Activated CD4-positive, alpha-beta T cell treated with anti-CD3 and anti-CD28 coated beads, Interleukin-2, amount 10 ng/mL, durations not matched to agents 7 days and 5 days (primary cell): ENCODE results near the gene MFSD1. TPM values are rescaled to one million over a fixed set of nuclear protein-coding genes. Genes with fewer than 3 reads are reported as not detected.

Source experiments
- CTCF ChIA-PET: fragments of 350-600 bp; sonication (Branson Sonifier 250); formaldehyde crosslinking; loops from one replicate; lab custom pipeline; 2021; ENCODE audit warnings: antibody characterized with exemption; lab: Charles Lee
- POLR2A ChIA-PET: fragments of 350-600 bp; sonication (Branson Sonifier 250); formaldehyde crosslinking; loops from one replicate; lab custom pipeline; 2021; ENCODE audit warnings: antibody characterized with exemption; lab: Charles Lee
- DNase-seq: peaks from one replicate; pipeline ENCODE4 v3.0.0-alpha.2; 2020
- H3K27ac Mint-ChIP-seq: one replicate; pipeline ENCODE4 v1.8.0; 2021; ENCODE audit warnings: mild to moderate bottlenecking, moderate library complexity, mixed read lengths
- H3K27me3 Mint-ChIP-seq: one replicate; pipeline ENCODE4 v1.8.0; 2021; ENCODE audit warnings: mixed read lengths
- H3K36me3 Mint-ChIP-seq: one replicate; pipeline ENCODE4 v1.8.0; 2021; ENCODE audit warnings: low read depth, mixed read lengths
- H3K4me1 Mint-ChIP-seq: one replicate; pipeline ENCODE4 v1.8.0; 2021; ENCODE audit warnings: mixed read lengths
- H3K4me3 Mint-ChIP-seq: one replicate; pipeline ENCODE4 v1.8.0; 2021; ENCODE audit warnings: mild to moderate bottlenecking, moderate library complexity, mixed read lengths
- H3K9me3 Mint-ChIP-seq: one replicate; pipeline ENCODE4 v1.8.0; 2021; ENCODE audit warnings: mixed read lengths
- total RNA-seq, 2 experiments: library from RNA; stranded (reverse); gene quantifications; one replicate each; pipeline ENCODE4 v1.2.3, GENCODE V29; 2021

Gene MFSD1
- total RNA-seq, 2 experiments from 2014 or later = 25.1 to 30.5 TPM

DNA sequence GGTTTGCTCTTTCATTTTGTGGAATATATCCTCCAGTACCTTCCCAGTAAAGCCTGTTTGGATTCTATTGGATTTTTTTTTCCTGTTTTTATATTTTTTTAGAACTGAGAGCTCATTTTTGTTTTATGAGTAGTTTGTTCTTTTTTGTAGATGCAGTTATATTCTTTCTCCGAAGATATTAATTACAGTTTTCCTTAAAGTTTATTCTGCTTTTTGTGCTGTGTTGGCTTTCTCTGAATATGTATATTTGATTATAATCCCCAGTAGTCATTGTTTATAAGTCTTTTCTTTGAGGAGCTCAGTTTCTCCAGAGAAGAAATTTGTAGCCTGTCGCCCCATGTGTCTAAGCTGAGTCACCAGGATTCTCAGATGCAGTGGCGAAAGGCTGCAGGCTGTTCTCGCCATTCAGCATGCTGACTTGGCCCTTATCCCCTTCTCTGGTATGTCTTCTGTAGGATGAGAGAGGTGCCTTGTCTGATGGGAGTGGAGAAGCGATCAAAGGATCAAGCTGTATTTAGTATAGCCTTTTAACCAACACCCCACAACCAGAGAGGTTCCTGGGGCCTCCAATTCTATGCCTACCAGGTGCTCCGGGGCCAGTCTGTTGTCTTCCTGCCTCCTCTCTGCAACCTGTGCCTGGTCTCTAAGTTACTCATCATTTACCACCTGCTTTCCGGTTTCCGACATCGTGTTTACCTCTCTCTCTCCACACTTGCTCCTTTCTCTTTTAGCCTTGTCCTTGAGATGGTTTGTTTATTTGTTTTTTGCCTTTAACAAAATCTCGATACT, 31.7 kb upstream of the MFSD1 start:
- no peak overlapping the region for H3K4me3 Mint-ChIP-seq
- no peaks in the 10 kb centered on the region for H3K36me3 Mint-ChIP-seq
- H3K27ac Mint-ChIP-seq = no peak overlapping the region
- H3K27me3 Mint-ChIP-seq = no peaks in the 10 kb centered on the region
- POLR2A ChIA-PET = no interaction called here
- CTCF ChIA-PET = no interaction called here
- H3K9me3 Mint-ChIP-seq = no peaks in the 10 kb centered on the region
- DNase-seq = no peak
- no peaks in the 10 kb centered on the region for H3K4me1 Mint-ChIP-seq

DNA sequence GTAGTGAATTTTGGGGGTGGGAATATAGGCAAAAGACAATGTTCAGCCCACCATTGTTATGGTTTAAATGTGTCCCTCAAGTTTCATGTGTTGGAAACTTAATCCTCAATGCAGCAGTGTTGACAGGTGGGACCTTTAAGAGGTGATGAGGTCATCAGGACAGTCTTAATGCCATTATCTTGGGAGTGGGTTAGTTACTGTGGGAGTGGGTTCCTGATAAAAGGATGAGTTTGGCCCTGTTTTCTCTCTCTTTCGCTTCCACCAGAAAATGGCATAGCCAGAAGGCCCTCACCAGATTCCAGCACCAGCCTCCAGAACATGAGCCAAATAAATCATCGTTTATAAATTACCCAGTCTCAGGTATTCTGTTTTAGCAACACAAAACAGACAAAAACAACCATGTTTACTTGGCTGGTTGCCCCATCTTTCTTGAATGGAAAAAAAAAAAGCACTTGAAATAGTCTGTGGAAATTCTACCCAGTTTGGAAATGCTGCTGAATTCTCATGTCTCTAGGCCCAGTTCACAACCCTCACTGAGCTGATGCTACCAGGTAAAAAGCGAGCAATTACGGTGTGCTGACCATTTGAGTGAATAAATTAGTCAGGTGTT, 31.0 kb upstream of the MFSD1 start:
- Mint-ChIP-seq H3K36me3 (no peaks in the 10 kb centered on the region), H3K4me3 (no peak overlapping the region), H3K27ac (no peak overlapping the region), H3K27me3 (no peaks in the 10 kb centered on the region), H3K9me3 (no peaks in the 10 kb centered on the region), H3K4me1 (peaks cover 4% of the 10 kb centered on the region)
- no peak for DNase-seq
- POLR2A ChIA-PET = no interaction called here
- CTCF ChIA-PET = no interaction called here

DNA sequence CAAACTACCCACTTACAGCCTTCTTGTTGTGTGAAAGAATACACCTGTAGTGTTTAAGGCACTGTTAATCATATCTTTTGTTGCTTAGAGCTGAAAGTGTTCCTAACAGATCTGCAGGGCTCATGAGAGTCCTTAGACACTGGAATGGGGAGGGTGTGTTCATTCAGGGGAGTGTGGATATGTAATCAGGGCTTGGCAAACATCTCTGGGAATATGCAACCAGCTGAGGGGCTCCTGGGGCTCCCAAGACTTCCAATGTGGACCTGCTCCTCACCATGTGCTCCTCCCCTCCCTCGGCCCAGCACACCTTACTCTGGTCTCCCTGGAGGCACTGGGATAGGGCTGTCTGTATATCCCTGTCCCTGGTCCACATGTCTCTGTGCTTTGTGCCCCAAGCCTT, 30.3 kb upstream of the MFSD1 start:
- Mint-ChIP-seq H3K27me3 (no peaks in the 10 kb centered on the region), H3K9me3 (no peaks in the 10 kb centered on the region), H3K27ac (no peak overlapping the region), H3K4me3 (no peak overlapping the region), H3K4me1 (peaks cover 4% of the 10 kb centered on the region), H3K36me3 (no peaks in the 10 kb centered on the region)
- DNase-seq = no peak
- POLR2A ChIA-PET = no interaction called here
- CTCF ChIA-PET = no interaction called here

DNA sequence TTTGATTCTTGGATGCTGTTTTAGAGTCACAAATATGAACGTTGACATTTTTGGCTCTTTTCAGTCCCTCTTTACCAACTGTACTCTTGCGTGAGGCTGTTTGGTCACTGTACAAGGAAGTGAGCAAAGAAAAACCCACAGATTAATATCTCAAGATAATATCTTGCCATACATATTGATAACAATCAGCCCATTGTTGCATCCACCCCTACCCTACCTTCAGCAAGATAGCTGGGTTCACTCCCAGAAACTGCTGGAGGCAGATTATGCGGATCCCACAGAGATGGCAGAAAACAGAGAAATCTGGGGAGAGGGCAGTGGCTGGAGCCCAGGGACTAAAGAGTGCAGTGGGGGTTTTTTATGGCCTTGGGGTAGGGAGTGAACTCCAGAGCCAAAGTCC, 29.9 kb upstream of the MFSD1 start:
- Mint-ChIP-seq H3K36me3 (no peaks in the 10 kb centered on the region), H3K4me1 (peaks cover 4% of the 10 kb centered on the region), H3K4me3 (no peak overlapping the region), H3K9me3 (no peaks in the 10 kb centered on the region), H3K27me3 (no peaks in the 10 kb centered on the region), H3K27ac (no peak overlapping the region)
- ChIA-PET CTCF (no interaction called here), POLR2A (no interaction called here)
- no peak for DNase-seq

DNA sequence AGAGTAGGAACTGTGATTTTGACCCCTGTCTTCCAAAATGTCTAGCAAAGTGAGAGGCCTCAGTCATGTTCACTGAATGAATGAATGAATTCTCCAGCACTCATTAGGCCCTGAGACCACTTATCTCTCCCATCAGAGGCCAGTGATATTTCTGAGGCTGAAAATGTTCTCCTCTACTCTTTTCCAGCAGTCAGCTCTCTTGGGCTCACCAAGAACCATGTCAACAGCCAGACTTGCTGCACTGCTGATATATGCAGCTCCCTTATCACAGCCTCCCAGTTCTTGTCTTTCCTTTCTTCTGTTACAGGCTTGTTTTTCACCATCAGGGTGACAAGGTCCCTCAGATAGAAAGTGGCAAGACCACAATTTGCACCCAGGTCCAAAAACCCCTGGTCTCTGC, 28.7 kb upstream of the MFSD1 start:
- Mint-ChIP-seq H3K4me1 (peaks cover 4% of the 10 kb centered on the region), H3K27me3 (no peaks in the 10 kb centered on the region), H3K36me3 (no peaks in the 10 kb centered on the region), H3K27ac (no peak overlapping the region), H3K4me3 (no peak overlapping the region), H3K9me3 (no peaks in the 10 kb centered on the region)
- POLR2A ChIA-PET = no interaction called here
- DNase-seq = no peak
- CTCF ChIA-PET = no interaction called here

DNA sequence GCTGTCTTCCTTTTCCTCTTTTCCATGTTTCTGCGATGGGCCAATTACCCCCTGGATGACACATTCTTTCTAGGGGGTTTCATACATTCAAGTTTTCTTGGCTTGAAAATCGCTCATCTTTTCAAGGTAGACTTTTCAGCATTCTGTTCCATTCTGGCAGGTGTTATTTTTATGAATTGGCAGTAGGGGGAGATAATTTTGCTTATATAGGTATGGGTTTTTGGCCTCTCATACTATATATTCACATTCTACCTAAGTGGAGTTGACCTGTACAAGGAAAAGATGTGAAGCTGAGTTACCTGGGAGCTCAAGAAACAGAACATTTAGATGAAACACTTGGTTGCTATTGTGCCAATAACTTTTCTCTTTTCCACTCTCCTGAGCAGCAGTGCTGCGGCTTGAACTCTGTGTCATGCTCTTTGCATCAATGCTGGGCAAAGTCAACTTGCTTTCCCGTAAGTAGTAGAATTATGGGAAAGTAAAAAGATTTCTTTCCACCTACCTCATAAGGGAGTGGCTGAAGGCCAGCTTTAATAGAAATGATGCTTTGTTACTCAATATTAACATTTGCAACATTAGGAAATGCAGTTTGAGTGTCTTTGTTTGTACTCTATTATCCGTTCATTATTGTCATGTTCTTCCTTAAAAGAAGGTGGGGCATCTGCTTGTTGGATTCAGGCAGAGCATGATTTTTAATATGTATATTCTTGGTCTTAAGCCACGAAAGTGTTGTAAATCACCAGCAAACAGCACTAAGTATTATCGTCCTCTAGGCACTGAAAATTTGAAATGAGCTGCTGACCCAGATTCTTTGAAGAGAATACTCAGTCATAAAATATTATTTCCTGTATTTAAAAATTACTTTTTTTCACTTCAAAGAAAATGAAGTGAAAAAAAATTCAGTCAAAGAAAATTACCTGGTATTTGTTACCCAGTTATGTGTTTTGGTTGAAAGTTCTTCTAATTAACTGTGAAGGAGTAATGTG, 27.7 kb upstream of the MFSD1 start:
- Mint-ChIP-seq H3K4me1 (peaks cover 4% of the 10 kb centered on the region), H3K27ac (no peak overlapping the region), H3K9me3 (no peaks in the 10 kb centered on the region), H3K27me3 (no peaks in the 10 kb centered on the region), H3K4me3 (no peak overlapping the region), H3K36me3 (no peaks in the 10 kb centered on the region)
- CTCF ChIA-PET = no interaction called here
- no peak for DNase-seq
- POLR2A ChIA-PET = no interaction called here

DNA sequence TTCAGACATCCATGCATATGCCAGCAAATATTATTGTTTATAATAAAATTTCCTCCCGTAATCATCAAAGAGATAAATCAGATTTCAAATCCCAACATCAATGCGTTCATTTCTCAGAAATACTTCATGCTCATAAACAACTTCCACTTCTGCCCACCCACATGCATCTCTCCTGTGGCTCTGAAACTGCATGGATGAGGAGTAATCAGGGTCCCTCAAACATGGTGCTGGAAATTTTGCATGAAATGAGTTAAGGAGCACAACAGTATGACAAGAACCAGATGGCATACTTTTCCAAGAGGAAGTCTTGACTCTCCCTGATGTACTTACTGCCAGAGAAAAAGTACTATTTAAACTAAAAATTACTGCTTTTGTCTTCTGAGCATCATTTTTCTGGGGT, 26.9 kb upstream of the MFSD1 start:
- Mint-ChIP-seq H3K36me3 (no peaks in the 10 kb centered on the region), H3K27ac (no peak overlapping the region), H3K4me3 (no peak overlapping the region), H3K9me3 (no peaks in the 10 kb centered on the region), H3K4me1 (peaks cover 6% of the 10 kb centered on the region), H3K27me3 (no peaks in the 10 kb centered on the region)
- DNase-seq = no peak
- POLR2A ChIA-PET = no interaction called here
- CTCF ChIA-PET = no interaction called here

DNA sequence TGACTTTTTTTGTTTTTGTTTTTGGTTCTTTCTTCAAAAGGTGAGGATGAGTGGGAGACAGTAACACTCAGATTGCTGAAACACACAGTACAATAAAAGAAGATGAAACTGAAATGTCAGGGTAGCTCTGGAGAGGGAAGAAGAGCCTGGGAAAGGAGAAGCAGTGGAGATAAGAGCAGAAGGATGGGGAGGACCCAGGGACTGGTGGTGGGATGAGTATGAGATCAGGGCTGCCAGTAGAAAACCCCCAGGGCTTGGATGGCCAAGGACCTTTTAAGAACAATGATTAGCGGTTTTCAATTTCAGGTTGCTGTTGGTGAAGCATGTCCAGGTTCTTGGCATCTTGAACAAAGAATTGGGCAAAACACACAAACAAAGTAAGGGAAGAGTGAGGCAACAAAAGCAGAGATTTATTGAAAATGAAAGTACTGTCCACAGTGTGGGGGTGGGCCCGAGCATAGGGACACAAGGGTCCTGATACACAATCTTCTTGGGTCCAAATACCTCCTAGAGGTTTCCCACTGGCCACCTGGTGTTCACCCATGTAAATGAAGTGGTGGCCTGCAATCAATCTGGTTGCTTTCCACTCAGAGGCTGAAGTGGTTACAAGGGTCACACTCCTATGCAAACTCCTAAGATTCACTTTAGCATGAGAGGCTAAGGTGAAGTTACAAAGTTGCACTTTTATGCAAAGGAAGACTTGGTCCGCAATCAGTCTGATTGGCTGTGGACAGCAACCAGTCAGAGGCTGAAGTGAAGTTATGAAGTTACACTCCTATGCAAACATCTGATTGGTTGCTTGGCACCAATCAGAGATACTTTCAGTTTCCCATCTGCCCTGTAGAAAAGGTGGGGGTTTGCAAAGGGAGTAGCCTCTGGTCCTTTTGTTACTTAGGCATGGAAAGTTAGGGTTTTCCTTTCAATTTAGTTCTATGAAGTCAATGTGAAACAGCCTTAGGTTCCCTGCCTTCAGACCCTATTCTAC, 26.1 kb upstream of the MFSD1 start:
- Mint-ChIP-seq H3K36me3 (no peaks in the 10 kb centered on the region), H3K4me1 (peaks cover 6% of the 10 kb centered on the region), H3K9me3 (no peaks in the 10 kb centered on the region), H3K4me3 (no peak overlapping the region), H3K27ac (no peak overlapping the region), H3K27me3 (no peaks in the 10 kb centered on the region)
- ChIA-PET CTCF (no interaction called here), POLR2A (no interaction called here)
- DNase-seq = peak; percentile 8

DNA sequence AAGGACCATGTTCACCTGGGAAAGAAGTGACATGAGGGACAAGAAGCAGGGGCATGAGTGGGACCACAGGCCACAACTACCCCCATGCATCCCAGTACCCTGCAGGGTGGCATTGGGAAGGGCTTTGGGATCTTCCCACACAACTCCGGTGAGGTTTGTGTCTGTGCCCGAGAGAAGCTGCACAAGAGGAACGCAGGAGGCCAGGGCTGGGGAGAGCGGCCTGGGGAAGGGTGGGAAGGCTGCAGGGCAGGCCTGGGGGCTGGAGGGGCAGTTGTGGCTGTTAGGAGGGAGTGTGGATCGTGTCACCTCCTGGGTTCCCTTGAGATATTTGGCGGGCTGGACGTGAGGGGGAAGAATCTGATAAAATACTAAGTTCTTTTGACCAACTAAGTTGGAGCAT, 25.3 kb upstream of the MFSD1 start:
- DNase-seq = no peak
- no peaks in the 10 kb centered on the region for H3K9me3 Mint-ChIP-seq
- no peak overlapping the region for H3K4me3 Mint-ChIP-seq
- ChIA-PET POLR2A (no interaction called here), CTCF (no interaction called here)
- no peak overlapping the region for H3K27ac Mint-ChIP-seq
- H3K4me1 Mint-ChIP-seq = peaks cover 6% of the 10 kb centered on the region
- H3K27me3 Mint-ChIP-seq = no peaks in the 10 kb centered on the region
- no peaks in the 10 kb centered on the region for H3K36me3 Mint-ChIP-seq

DNA sequence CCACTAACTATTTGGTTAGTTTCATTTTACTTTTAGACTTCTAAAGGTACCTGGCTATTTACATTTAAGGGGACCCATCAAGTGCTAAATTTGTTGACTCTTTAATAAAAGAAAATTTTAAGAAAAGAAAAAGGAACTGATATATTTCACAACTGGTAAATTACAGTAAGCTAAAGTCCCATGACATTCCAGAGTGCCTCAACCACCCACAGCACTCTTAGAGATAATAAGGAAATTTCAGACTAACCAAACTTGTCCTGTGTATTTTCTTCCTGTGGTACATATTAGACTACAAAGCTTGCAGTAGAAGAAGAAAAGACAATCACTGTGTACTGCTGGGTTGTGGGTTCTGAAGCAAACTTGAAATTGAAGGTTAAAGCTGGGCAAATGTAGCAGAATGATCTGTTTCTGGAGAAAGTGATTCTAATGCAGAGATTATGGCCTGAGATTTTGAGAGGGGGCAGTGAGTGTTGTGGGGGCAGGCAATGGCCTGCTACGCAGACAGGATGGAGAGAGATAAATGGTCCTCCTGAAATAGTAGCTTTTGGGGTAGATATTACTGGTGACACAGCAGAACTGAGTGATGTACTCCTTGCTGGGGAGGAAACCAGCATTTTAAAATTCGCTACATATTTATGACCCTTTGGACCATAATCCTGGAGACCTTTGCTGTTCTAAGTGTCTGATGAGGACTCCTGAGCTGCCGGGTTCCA, 24.5 kb upstream of the MFSD1 start:
- no peak for DNase-seq
- no peak overlapping the region for H3K4me3 Mint-ChIP-seq
- CTCF ChIA-PET = no interaction called here

DNA sequence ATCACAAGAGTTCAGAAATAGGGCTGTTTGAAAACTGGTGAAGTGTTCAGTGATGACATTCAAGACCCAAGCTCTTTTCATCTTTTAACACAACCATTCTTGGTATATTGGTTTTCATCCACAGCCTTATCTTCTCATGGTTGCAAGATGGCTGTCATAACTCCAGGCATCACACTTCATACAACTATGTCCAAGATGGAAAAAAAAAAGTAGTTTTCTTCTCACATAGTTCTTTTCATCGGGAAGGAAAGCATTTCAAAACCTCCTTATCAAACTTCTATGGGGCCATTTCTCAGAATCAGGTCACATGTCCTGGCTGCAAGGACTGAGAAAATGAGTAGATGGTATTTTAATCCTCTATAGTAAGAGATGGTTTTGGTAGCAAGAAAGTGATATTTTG, 21.1 kb upstream of the MFSD1 start:
- Mint-ChIP-seq H3K4me1 (peaks cover 2% of the 10 kb centered on the region), H3K27ac (no peak overlapping the region), H3K4me3 (no peak overlapping the region), H3K27me3 (no peaks in the 10 kb centered on the region), H3K9me3 (no peaks in the 10 kb centered on the region), H3K36me3 (no peaks in the 10 kb centered on the region)
- DNase-seq = no peak
- CTCF ChIA-PET = interaction anchor here (0.7 to 1.6 kb wide), 2 partner anchors 29 to 58 kb away, joined by 3 read pairs; no protein-coding TSS in a partner anchor
- POLR2A ChIA-PET = no interaction called here

More for the DNA sequence above, 24.5 kb upstream of the MFSD1 start:
- Mint-ChIP-seq H3K27ac (no peak overlapping the region), H3K4me1 (peaks cover 6% of the 10 kb centered on the region), H3K36me3 (no peaks in the 10 kb centered on the region), H3K27me3 (no peaks in the 10 kb centered on the region), H3K9me3 (no peaks in the 10 kb centered on the region)
- POLR2A ChIA-PET = no interaction called here

DNA sequence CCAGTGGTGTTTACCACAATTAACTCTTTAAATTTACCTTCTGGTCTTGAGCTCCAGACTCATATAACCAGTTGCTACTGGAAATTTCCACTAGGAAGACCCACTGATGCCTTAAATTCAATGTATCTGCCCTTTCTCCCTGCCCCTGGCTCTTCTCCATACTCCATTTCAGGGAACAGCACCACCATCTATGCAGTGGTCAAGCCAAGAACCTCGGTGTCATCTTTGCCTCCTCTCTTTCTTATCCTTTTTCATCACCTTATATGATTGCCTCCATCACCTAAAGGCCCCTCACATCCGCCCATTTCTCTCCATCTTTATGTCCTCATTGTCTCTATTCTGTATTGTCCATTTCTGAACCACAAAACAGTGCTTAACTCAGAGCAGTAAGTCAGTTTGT, 20.7 kb upstream of the MFSD1 start:
- ChIA-PET CTCF (interaction anchor here (1.6 kb wide), 1 partner anchor 29 kb away, joined by 3 read pairs; no protein-coding TSS in a partner anchor), POLR2A (no interaction called here)
- no peak overlapping the region for H3K4me3 Mint-ChIP-seq
- no peak for DNase-seq
- no peaks in the 10 kb centered on the region for H3K27me3 Mint-ChIP-seq
- peaks cover 2% of the 10 kb centered on the region for H3K4me1 Mint-ChIP-seq
- H3K36me3 Mint-ChIP-seq = no peaks in the 10 kb centered on the region
- H3K27ac Mint-ChIP-seq = no peak overlapping the region
- H3K9me3 Mint-ChIP-seq = no peaks in the 10 kb centered on the region
